ENCODE data around the gene GDF11.

DNA sequence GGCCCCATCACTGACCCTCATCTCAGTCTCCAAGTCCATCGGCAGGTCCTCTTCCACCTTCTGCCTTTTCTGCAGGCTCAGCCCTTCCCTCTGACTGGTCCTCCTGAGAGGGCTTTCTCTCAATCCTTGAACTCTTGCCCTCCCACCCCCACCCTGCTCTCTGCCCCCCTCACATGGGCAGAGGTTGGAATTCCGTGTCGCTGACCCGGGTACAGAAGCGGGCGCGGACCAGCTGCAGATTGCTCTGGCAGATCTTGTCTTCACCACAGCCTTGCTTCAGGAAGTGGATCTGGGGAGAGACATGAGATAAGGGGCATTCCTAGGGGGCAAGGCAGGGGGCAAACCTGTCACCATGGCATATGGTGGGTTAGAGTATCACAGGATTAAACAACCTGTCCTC, 47.6 kb upstream of the GDF11 start:
- TF ChIP-seq, protein P1, sequence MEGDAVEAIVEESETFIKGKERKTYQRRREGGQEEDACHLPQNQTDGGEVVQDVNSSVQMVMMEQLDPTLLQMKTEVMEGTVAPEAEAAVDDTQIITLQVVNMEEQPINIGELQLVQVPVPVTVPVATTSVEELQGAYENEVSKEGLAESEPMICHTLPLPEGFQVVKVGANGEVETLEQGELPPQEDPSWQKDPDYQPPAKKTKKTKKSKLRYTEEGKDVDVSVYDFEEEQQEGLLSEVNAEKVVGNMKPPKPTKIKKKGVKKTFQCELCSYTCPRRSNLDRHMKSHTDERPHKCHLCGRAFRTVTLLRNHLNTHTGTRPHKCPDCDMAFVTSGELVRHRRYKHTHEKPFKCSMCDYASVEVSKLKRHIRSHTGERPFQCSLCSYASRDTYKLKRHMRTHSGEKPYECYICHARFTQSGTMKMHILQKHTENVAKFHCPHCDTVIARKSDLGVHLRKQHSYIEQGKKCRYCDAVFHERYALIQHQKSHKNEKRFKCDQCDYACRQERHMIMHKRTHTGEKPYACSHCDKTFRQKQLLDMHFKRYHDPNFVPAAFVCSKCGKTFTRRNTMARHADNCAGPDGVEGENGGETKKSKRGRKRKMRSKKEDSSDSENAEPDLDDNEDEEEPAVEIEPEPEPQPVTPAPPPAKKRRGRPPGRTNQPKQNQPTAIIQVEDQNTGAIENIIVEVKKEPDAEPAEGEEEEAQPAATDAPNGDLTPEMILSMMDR (tag by site-specific recombination; IDR thresholded peaks at IDR 0.05): no peak
- TF ChIP-seq, protein P2, sequence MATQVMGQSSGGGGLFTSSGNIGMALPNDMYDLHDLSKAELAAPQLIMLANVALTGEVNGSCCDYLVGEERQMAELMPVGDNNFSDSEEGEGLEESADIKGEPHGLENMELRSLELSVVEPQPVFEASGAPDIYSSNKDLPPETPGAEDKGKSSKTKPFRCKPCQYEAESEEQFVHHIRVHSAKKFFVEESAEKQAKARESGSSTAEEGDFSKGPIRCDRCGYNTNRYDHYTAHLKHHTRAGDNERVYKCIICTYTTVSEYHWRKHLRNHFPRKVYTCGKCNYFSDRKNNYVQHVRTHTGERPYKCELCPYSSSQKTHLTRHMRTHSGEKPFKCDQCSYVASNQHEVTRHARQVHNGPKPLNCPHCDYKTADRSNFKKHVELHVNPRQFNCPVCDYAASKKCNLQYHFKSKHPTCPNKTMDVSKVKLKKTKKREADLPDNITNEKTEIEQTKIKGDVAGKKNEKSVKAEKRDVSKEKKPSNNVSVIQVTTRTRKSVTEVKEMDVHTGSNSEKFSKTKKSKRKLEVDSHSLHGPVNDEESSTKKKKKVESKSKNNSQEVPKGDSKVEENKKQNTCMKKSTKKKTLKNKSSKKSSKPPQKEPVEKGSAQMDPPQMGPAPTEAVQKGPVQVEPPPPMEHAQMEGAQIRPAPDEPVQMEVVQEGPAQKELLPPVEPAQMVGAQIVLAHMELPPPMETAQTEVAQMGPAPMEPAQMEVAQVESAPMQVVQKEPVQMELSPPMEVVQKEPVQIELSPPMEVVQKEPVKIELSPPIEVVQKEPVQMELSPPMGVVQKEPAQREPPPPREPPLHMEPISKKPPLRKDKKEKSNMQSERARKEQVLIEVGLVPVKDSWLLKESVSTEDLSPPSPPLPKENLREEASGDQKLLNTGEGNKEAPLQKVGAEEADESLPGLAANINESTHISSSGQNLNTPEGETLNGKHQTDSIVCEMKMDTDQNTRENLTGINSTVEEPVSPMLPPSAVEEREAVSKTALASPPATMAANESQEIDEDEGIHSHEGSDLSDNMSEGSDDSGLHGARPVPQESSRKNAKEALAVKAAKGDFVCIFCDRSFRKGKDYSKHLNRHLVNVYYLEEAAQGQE (tag by site-specific recombination; IDR thresholded peaks at IDR 0.05): no peak
- TF ChIP-seq, protein P3, sequence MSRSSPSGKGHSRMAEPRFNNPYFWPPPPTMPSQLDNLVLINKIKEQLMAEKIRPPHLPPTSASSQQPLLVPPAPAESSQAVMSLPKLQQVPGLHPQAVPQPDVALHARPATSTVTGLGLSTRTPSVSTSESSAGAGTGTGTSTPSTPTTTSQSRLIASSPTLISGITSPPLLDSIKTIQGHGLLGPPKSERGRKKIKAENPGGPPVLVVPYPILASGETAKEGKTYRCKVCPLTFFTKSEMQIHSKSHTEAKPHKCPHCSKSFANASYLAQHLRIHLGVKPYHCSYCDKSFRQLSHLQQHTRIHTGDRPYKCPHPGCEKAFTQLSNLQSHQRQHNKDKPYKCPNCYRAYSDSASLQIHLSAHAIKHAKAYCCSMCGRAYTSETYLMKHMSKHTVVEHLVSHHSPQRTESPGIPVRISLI (tag by site-specific recombination; IDR thresholded peaks at IDR 0.05): no peak
- TF ChIP-seq, protein P4, sequence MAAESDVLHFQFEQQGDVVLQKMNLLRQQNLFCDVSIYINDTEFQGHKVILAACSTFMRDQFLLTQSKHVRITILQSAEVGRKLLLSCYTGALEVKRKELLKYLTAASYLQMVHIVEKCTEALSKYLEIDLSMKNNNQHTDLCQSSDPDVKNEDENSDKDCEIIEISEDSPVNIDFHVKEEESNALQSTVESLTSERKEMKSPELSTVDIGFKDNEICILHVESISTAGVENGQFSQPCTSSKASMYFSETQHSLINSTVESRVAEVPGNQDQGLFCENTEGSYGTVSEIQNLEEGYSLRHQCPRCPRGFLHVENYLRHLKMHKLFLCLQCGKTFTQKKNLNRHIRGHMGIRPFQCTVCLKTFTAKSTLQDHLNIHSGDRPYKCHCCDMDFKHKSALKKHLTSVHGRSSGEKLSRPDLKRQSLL (tag by site-specific recombination; IDR thresholded peaks at IDR 0.05): no peak
- TF ChIP-seq, protein P5, sequence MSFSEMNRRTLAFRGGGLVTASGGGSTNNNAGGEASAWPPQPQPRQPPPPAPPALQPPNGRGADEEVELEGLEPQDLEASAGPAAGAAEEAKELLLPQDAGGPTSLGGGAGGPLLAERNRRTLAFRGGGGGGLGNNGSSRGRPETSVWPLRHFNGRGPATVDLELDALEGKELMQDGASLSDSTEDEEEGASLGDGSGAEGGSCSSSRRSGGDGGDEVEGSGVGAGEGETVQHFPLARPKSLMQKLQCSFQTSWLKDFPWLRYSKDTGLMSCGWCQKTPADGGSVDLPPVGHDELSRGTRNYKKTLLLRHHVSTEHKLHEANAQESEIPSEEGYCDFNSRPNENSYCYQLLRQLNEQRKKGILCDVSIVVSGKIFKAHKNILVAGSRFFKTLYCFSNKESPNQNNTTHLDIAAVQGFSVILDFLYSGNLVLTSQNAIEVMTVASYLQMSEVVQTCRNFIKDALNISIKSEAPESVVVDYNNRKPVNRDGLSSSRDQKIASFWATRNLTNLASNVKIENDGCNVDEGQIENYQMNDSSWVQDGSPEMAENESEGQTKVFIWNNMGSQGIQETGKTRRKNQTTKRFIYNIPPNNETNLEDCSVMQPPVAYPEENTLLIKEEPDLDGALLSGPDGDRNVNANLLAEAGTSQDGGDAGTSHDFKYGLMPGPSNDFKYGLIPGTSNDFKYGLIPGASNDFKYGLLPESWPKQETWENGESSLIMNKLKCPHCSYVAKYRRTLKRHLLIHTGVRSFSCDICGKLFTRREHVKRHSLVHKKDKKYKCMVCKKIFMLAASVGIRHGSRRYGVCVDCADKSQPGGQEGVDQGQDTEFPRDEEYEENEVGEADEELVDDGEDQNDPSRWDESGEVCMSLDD (tag by site-specific recombination; IDR thresholded peaks at IDR 0.05): no peak
- TF ChIP-seq ZSCAN16 (tag by site-specific recombination; IDR thresholded peaks at IDR 0.05) (no peak), ZNF248 (tag by site-specific recombination; IDR thresholded peaks at IDR 0.05) (no peak), ZNF324 (tag by site-specific recombination; IDR thresholded peaks at IDR 0.05) (no peak), ZNF677 (tag by site-specific recombination; IDR thresholded peaks at IDR 0.05) (no peak), ZNF830 (tag by site-specific recombination; IDR thresholded peaks at IDR 0.05; ENCODE audit: low read depth) (no peak), PRDM1 (tag by site-specific recombination; IDR thresholded peaks at IDR 0.05) (no peak), OSR2 (tag by site-specific recombination; IDR thresholded peaks at IDR 0.05) (no peak), KLF7 (tag by site-specific recombination; IDR thresholded peaks at IDR 0.05; ENCODE audit: borderline replicate concordance) (no peak)
